ENCODE measurements around the gene ARHGAP40. TPM values are rescaled to one million over a fixed set of nuclear protein-coding genes. Genes with fewer than 3 reads are reported as not detected.

The ARHGAP40 gene
- total RNA-seq, 1 experiment from 2014 or later = 0.18 TPM

GRCh38 chr20:38651154-38651553, 49.5 kb downstream of the ARHGAP40 start:
- in situ Hi-C loops (cut with HindIII; ENCODE audit: low pct_unique_long_range_greater_than_20kb, low sequenced_read_pairs) = no loop called here
- no peaks in the 10 kb centered on the region for H3K4me1 ChIP-seq (ENCODE audit: control insufficient read depth, insufficient read depth, low read length)
- peaks cover 7% of the 10 kb centered on the region; the same call in 1 of the 2 replicates for H3K27me3 ChIP-seq (ENCODE audit: control insufficient read depth, insufficient read depth, low read length)
- H3K9me3 ChIP-seq (ENCODE audit: control insufficient read depth, insufficient read depth, low read depth, low read length) = no peaks in the 10 kb centered on the region
- H3K36me3 ChIP-seq (ENCODE audit: control insufficient read depth, insufficient read depth, low read length) = no peaks in the 10 kb centered on the region
- intact Hi-C loops (cut with micrococcal nuclease; ENCODE audit: unreplicated experiment) = no loop called here
- H3K27ac ChIP-seq (ENCODE audit: low read length) = no peak overlapping the region
- ATAC-seq (no peak), DNase-seq (ENCODE audit: low read depth, low spot score) (no peak)
- BruUV-seq (replicated peaks) = no TSS peak
- ChIA-PET CTCF (no interaction called here), POLR2A (no interaction called here)
- TF ChIP-seq SIN3A (IDR thresholded peaks at IDR 0.05; ENCODE audit: borderline replicate concordance, insufficient read depth, low read depth, low read length) = no peak
- no peak for TF ChIP-seq CTCF (IDR thresholded peaks at IDR 0.05)
- no peak for TF ChIP-seq REST (IDR thresholded peaks at IDR 0.05; ENCODE audit: insufficient read depth in 1 of 2, low read depth in 2 of 2, low read length in 1 of 2)
- no peak for TF ChIP-seq TCF7L2 (IDR thresholded peaks at IDR 0.05; ENCODE audit: low read depth, low read length)
- no peak for TF ChIP-seq POLR2AphosphoS5 (IDR thresholded peaks at IDR 0.05; ENCODE audit: low read depth, low read length)
- no peak overlapping the region for H3K4me3 ChIP-seq (ENCODE audit: low read depth in 2 of 2, low read length in 2 of 2)

GRCh38 chr20:38651562-38651961, 50.0 kb downstream of the ARHGAP40 start:
- H3K27ac ChIP-seq (ENCODE audit: low read length) = no peak overlapping the region
- no peak for TF ChIP-seq SIN3A (IDR thresholded peaks at IDR 0.05; ENCODE audit: borderline replicate concordance, insufficient read depth, low read depth, low read length)
- TF ChIP-seq REST (IDR thresholded peaks at IDR 0.05; ENCODE audit: insufficient read depth in 1 of 2, low read depth in 2 of 2, low read length in 1 of 2) = no peak
- TF ChIP-seq TCF7L2 (IDR thresholded peaks at IDR 0.05; ENCODE audit: low read depth, low read length) = no peak
- no TSS peak for BruUV-seq (replicated peaks)
- DNase-seq (ENCODE audit: low read depth, low spot score) = no peak
- H3K9me3 ChIP-seq (ENCODE audit: control insufficient read depth, insufficient read depth, low read depth, low read length) = no peaks in the 10 kb centered on the region
- POLR2A ChIA-PET = no interaction called here
- no peaks in the 10 kb centered on the region for H3K36me3 ChIP-seq (ENCODE audit: control insufficient read depth, insufficient read depth, low read length)
- CTCF ChIA-PET = no interaction called here
- H3K4me3 ChIP-seq (ENCODE audit: low read depth in 2 of 2, low read length in 2 of 2) = no peak overlapping the region
- in situ Hi-C loops (cut with HindIII; ENCODE audit: low pct_unique_long_range_greater_than_20kb, low sequenced_read_pairs) (no loop called here), intact Hi-C loops (cut with micrococcal nuclease; ENCODE audit: unreplicated experiment) (no loop called here)
- peaks cover 7% of the 10 kb centered on the region; the same call in 1 of the 2 replicates for H3K27me3 ChIP-seq (ENCODE audit: control insufficient read depth, insufficient read depth, low read length)
- H3K4me1 ChIP-seq (ENCODE audit: control insufficient read depth, insufficient read depth, low read length) = no peaks in the 10 kb centered on the region
- no peak for ATAC-seq
